Thyroid gland (tissue), 4 donors: ENCODE data around the gene C16orf86.

Experiments used
- POLR2A ChIP-seq, 2 donors: fragments of 450-650 bp; IDR thresholded peaks; one replicate each; pipeline ENCODE4 v1.6.1; 2017; ENCODE audit warnings: antibody characterized with exemption in 2 of 2, mild to moderate bottlenecking in 2 of 2, moderate library complexity in 1 of 2
- TF ChIP-seq, protein P1 (sequence below), 6 experiments: fragments of 200-600 bp in 3 of 6; fragments of 450-650 bp in 3 of 6; sonication (generic) in 3 of 6; IDR thresholded peaks; one replicate each; pipeline ENCODE4 v1.5.1; 2016 to 2019; ENCODE audit warnings: antibody characterized with exemption in 6 of 6, mild to moderate bottlenecking in 2 of 6, inconsistent platforms in 1 of 6, moderate library complexity in 1 of 6

DNA sequence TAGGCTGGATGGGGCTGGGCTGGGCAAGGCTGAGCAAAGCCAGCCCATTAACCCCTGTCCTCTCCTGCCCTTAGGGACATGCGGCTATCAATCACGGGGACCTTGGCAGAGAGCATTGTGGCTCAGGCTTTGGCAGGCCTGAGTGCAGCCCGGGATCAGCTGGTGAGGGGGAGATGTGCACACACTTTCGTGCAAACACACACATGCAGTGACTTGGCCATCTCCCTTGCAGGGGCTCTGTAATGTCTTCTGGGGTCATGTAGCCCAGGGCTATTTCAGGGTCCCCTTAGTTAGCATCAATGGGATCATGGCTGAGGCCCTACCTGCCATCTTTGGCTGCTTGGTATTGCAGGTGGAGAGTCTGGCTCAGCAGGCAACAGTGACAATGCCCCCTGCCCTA is 14.8 kb upstream of the C16orf86 start:
- TF ChIP-seq, protein P1, sequence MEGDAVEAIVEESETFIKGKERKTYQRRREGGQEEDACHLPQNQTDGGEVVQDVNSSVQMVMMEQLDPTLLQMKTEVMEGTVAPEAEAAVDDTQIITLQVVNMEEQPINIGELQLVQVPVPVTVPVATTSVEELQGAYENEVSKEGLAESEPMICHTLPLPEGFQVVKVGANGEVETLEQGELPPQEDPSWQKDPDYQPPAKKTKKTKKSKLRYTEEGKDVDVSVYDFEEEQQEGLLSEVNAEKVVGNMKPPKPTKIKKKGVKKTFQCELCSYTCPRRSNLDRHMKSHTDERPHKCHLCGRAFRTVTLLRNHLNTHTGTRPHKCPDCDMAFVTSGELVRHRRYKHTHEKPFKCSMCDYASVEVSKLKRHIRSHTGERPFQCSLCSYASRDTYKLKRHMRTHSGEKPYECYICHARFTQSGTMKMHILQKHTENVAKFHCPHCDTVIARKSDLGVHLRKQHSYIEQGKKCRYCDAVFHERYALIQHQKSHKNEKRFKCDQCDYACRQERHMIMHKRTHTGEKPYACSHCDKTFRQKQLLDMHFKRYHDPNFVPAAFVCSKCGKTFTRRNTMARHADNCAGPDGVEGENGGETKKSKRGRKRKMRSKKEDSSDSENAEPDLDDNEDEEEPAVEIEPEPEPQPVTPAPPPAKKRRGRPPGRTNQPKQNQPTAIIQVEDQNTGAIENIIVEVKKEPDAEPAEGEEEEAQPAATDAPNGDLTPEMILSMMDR (IDR thresholded peaks at IDR 0.05), result no peak
- TF ChIP-seq POLR2A (IDR thresholded peaks at IDR 0.05), result no peak
